HS-27A (cell line): ENCODE data around the gene SPEN.
A peak's percentile ranks its signal among the peaks of the same experiment; 100 is the strongest.
"Not testable (repeated sequence)": the region's sequence is repeated elsewhere in the genome, so short reads cannot be mapped to it uniquely, and the experiment has no call there.

Experiments used
- DNase-seq: peaks from one replicate; pipeline ENCODE4 v3.0.0-alpha.2; 2012; ENCODE audit warnings: low read depth, missing footprints

SPEN gene, protein sequence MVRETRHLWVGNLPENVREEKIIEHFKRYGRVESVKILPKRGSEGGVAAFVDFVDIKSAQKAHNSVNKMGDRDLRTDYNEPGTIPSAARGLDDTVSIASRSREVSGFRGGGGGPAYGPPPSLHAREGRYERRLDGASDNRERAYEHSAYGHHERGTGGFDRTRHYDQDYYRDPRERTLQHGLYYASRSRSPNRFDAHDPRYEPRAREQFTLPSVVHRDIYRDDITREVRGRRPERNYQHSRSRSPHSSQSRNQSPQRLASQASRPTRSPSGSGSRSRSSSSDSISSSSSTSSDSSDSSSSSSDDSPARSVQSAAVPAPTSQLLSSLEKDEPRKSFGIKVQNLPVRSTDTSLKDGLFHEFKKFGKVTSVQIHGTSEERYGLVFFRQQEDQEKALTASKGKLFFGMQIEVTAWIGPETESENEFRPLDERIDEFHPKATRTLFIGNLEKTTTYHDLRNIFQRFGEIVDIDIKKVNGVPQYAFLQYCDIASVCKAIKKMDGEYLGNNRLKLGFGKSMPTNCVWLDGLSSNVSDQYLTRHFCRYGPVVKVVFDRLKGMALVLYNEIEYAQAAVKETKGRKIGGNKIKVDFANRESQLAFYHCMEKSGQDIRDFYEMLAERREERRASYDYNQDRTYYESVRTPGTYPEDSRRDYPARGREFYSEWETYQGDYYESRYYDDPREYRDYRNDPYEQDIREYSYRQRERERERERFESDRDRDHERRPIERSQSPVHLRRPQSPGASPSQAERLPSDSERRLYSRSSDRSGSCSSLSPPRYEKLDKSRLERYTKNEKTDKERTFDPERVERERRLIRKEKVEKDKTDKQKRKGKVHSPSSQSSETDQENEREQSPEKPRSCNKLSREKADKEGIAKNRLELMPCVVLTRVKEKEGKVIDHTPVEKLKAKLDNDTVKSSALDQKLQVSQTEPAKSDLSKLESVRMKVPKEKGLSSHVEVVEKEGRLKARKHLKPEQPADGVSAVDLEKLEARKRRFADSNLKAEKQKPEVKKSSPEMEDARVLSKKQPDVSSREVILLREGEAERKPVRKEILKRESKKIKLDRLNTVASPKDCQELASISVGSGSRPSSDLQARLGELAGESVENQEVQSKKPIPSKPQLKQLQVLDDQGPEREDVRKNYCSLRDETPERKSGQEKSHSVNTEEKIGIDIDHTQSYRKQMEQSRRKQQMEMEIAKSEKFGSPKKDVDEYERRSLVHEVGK (N-terminal part only)

GRCh38 chr1:15847100-15847892 is at the start of gene SPEN:
Gene SPEN, plus strand, starts transcription at chr1:15847707. Its CDS starts 361 bp downstream, at chr1:15848068.
- peak; percentile 87 for DNase-seq

- peak; percentile 99 for DNase-seq
These were observed 48.3 kb upstream of the SPEN start for GRCh38 chr1:15799004-15799867.

- peak; percentile 82 for DNase-seq
These were observed 47.3 kb upstream of the SPEN start for GRCh38 chr1:15799928-15800835.

- no peak for DNase-seq
These were observed 45.1 kb upstream of the SPEN start for GRCh38 chr1:15802234-15802965.

DNA sequence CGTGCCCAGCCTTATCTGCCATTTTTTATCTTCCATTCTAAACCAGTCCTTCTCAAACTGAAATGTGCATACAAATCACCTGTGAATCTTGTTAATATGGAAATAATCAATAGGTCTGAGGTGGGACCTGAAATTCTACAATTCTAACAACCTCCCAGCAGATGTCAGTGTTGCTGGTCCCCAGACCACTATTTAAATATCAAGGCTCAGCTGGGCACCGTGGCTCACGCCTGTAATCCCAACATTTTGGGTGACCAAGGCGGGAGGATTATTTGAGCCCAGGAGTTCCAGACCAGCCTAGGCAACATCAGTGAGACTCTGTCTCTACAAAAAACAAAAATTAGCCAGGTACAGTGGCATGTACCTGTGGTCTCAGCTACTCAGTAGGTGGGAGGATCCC is 44.1 kb upstream of the SPEN start:
- no peak for DNase-seq

GRCh38 chr1:15804060-15804459 is 43.4 kb upstream of the SPEN start:
- DNase-seq: no peak

GRCh38 chr1:15807121-15807520 is 40.4 kb upstream of the SPEN start:
- no peak for DNase-seq

DNA sequence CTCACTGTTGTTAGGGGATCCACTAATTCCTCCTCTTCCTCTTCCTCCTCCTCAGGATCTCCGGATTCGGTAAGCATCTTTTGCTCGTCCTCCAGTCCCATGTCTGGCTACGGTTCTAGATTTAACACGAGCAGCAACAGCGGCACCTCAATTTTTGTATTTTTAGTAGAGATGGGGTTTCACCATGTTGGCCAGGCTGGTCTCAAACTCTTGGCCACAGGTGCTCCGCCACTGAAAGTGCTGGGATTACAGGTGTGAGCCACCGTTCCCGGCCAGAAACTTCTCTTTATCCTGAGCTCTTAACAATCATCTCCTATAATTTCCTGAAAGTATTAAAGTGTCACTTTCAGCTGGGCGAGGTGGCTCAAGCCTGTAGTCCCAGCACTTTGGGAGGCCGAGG is 40.0 kb upstream of the SPEN start, which contains the start of gene UQCRHL:
TSS of gene UQCRHL (minus strand) at position 101 of the 400 bp plus-strand sequence. CDS start at position 101, 0 bp downstream.
- DNase-seq: not testable (repeated sequence)

GRCh38 chr1:15808955-15809354 is 38.6 kb upstream of the SPEN start:
- DNase-seq: no peak

GRCh38 chr1:15810073-15810472 is 37.4 kb upstream of the SPEN start:
- no peak for DNase-seq

GRCh38 chr1:15816674-15817073 is 30.8 kb upstream of the SPEN start:
- DNase-seq: no peak

- DNase-seq: no peak
These were observed 27.0 kb upstream of the SPEN start for GRCh38 chr1:15820478-15820877.

DNA sequence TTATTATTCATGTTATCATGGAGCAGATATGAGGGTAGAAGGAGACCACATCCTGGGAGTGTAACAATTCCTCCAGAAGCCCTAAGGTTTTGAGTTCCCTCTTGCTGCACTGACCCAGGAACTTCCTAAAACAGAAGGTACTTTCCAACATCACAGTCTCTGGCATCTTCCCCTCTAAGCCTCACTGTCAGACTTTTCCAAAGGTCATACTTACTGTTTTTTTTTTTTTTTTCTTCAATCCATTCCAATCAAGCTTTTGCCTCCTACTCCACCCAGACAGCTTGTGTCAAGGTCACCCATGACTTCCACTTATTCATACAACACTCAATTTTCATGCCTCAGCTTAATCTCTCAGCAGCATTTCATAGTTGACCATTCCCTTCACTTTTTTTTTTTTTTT is 21.7 kb upstream of the SPEN start:
- no peak for DNase-seq

DNA sequence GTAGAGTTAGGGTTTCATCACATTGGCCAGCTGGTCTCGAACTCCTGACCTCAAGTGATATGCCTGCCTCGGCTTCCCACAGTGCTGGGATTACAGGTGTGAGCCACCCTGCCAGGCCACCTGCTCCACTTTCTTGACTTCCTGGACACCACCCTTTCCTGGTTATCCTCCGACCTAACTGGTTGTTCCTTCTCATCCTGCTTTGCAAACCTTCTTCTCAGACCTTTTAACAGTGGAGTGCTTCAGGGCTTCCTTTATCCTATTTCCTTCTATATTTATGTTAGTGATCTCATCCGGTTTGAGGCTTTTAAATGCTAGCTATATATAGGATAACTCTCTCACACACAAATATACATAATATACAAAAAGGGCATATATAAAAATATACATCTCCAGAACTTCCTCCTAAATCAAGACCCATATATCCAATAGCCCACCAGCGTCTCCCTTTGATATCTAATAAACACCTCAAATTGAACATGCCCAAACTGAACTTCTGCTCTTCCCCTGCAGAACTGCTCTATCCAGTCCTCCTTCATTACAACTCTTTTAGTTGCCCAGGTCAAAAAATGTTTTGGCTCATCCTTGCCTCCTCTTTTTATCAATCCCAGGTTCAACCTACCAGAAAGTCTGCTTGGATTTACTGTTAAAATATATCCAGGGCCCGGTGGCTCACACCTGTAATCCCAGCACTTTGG is 20.5 kb upstream of the SPEN start:
- no peak for DNase-seq

DNA sequence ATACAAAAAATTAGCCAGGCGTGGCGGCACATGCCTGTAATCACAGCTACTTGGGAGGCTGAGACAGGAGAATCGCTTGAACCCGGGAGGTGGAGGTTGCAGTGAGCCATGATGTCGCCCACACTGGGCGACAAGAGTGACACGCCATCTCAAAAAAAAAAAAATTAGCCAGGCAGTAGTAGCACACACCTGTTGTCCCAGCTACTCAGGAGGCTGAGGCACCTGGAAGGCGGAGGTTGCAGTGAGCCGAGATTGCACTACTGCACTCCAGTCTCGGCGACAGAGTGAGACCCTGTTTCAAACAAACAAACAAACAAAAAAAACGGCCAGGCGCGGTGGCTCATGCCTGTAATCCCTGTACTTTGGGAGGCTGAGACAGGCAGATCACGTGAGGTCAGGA is 19.9 kb upstream of the SPEN start:
- not testable (repeated sequence) for DNase-seq

- not testable (repeated sequence) for DNase-seq
These were observed 18.6 kb upstream of the SPEN start for GRCh38 chr1:15828931-15829330.

DNA sequence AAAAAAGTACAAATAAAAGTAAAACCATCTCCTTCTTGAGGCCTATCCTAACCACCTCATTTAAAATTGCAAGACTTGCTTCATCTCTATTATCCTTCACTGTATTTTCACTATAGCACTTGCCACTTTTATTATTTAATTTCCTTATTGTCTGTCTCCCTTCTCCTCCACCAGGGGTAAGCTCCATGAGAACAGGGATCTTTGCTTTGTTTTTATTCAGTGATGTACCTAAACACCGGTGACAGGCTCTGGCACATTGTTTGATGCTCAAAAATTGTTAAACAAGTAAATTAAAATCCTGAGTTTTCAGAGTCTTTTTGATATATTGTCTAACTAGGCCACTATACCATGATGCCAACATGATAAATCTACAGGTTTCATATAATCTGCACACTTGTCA is 17.2 kb upstream of the SPEN start:
- no peak for DNase-seq
